Activated T-cell treated with anti-CD3 and anti-CD28 coated beads, Interleukin-2, amount 50 U/mL, for 4 hours (primary cell): ENCODE results near the gene SQSTM1. TPM values are rescaled to one million over a fixed set of nuclear protein-coding genes. Genes with fewer than 3 reads are reported as not detected.
"Not testable (repeated sequence)": the region's sequence is repeated elsewhere in the genome, so short reads cannot be mapped to it uniquely, and the experiment has no call there.

ENCODE experiments used
- ATAC-seq, 2 donors: fragments of 200-7000 bp; cut with Tn5 transposase; one replicate each; pipeline ENCODE4 v1.10.0; 2021
- DNase-seq: peaks from one replicate; pipeline ENCODE4 v3.0.0-alpha.2; 2020
- H3K27me3 Mint-ChIP-seq: one replicate; pipeline ENCODE4 v1.8.0; 2021; ENCODE audit warnings: low read depth, mixed read lengths
- H3K36me3 Mint-ChIP-seq: one replicate; pipeline ENCODE4 v1.8.0; 2022; ENCODE audit warnings: mixed read lengths; ENCODE audit not compliant: insufficient read depth
- H3K4me1 Mint-ChIP-seq: one replicate; pipeline ENCODE4 v1.8.0; 2021; ENCODE audit warnings: low read depth, mixed read lengths
- H3K4me3 Mint-ChIP-seq: one replicate; pipeline ENCODE4 v1.8.0; 2021; ENCODE audit warnings: mild to moderate bottlenecking, moderate library complexity, mixed read lengths
- H3K9me3 Mint-ChIP-seq: one replicate; pipeline ENCODE4 v1.8.0; 2021; ENCODE audit warnings: mixed read lengths
- total RNA-seq, 3 donors: library from RNA; stranded (reverse); gene quantifications; one replicate each; pipeline ENCODE4 v1.2.1, GENCODE V29; 2021

The SQSTM1 gene
- total RNA-seq, 3 donors from 2014 or later = 109 to 141 (median 111) TPM

GRCh38 chr5:179789278-179789677, 31.4 kb upstream of the SQSTM1 start:
- ATAC-seq, DNase-seq, H3K27me3 Mint-ChIP-seq, H3K36me3 Mint-ChIP-seq, H3K9me3 Mint-ChIP-seq, H3K4me3 Mint-ChIP-seq: not testable (repeated sequence)
- peaks cover 12% of the 10 kb centered on the region for H3K4me1 Mint-ChIP-seq

- H3K27me3 Mint-ChIP-seq = no peaks in the 10 kb centered on the region
- DNase-seq (no peak), ATAC-seq (no peak)
- H3K36me3 Mint-ChIP-seq = no peaks in the 10 kb centered on the region
- H3K4me3 Mint-ChIP-seq = no peak overlapping the region
- H3K4me1 Mint-ChIP-seq = peaks cover 26% of the 10 kb centered on the region
- H3K9me3 Mint-ChIP-seq = no peaks in the 10 kb centered on the region
Observed at GRCh38 chr5:179791881-179792611, 28.7 kb upstream of the SQSTM1 start.

GRCh38 chr5:179792612-179793467, 27.9 kb upstream of the SQSTM1 start:
- no peak for DNase-seq
- no peak overlapping the region for H3K4me3 Mint-ChIP-seq
- peaks cover 27% of the 10 kb centered on the region for H3K4me1 Mint-ChIP-seq
- ATAC-seq = no peak
- H3K9me3 Mint-ChIP-seq = no peaks in the 10 kb centered on the region
- H3K27me3 Mint-ChIP-seq = no peaks in the 10 kb centered on the region
- H3K36me3 Mint-ChIP-seq = no peaks in the 10 kb centered on the region

- no peaks in the 10 kb centered on the region for H3K27me3 Mint-ChIP-seq
- no peaks in the 10 kb centered on the region for H3K9me3 Mint-ChIP-seq
- H3K36me3 Mint-ChIP-seq = no peaks in the 10 kb centered on the region
- H3K4me1 Mint-ChIP-seq = peaks cover 27% of the 10 kb centered on the region
- ATAC-seq = peak; percentile 16 to 23
- DNase-seq = no peak
- H3K4me3 Mint-ChIP-seq = peak within 1 kb of the TSS; percentile 50
Observed at GRCh38 chr5:179793468-179794139, 27.1 kb upstream of the SQSTM1 start, which contains the start of gene LTC4S. LTC4S (plus strand) TSS chr5:179793986; CDS start chr5:179794081, 95 bp downstream.

GRCh38 chr5:179794171-179794570, 26.5 kb upstream of the SQSTM1 start:
- ATAC-seq = no peak
- no peaks in the 10 kb centered on the region for H3K27me3 Mint-ChIP-seq
- peaks cover under 1% of the 10 kb centered on the region for H3K36me3 Mint-ChIP-seq
- peaks cover 27% of the 10 kb centered on the region for H3K4me1 Mint-ChIP-seq
- H3K4me3 Mint-ChIP-seq = no peak overlapping the region
- DNase-seq = no peak
- H3K9me3 Mint-ChIP-seq = no peaks in the 10 kb centered on the region

GRCh38 chr5:179794575-179794974, 26.1 kb upstream of the SQSTM1 start:
- peaks cover 4% of the 10 kb centered on the region for H3K36me3 Mint-ChIP-seq
- peaks cover 27% of the 10 kb centered on the region for H3K4me1 Mint-ChIP-seq
- ATAC-seq = no peak
- no peaks in the 10 kb centered on the region for H3K9me3 Mint-ChIP-seq
- DNase-seq = no peak
- H3K4me3 Mint-ChIP-seq = peak overlapping the region; percentile 50
- H3K27me3 Mint-ChIP-seq = no peaks in the 10 kb centered on the region

GRCh38 chr5:179795049-179795862, 25.4 kb upstream of the SQSTM1 start:
- H3K36me3 Mint-ChIP-seq = peaks cover 8% of the 10 kb centered on the region
- no peak for DNase-seq
- H3K4me1 Mint-ChIP-seq = peaks cover 27% of the 10 kb centered on the region
- peak overlapping the region; percentile 50 for H3K4me3 Mint-ChIP-seq
- no peaks in the 10 kb centered on the region for H3K9me3 Mint-ChIP-seq
- H3K27me3 Mint-ChIP-seq = no peaks in the 10 kb centered on the region
- peak; percentile 4 to 5 for ATAC-seq

GRCh38 chr5:179795863-179796833, 24.6 kb upstream of the SQSTM1 start:
- DNase-seq (peak; percentile 62), ATAC-seq (peak; percentile 74 to 78)
- peaks cover 27% of the 10 kb centered on the region for H3K4me1 Mint-ChIP-seq
- no peaks in the 10 kb centered on the region for H3K9me3 Mint-ChIP-seq
- peaks cover 8% of the 10 kb centered on the region for H3K36me3 Mint-ChIP-seq
- H3K4me3 Mint-ChIP-seq = peak overlapping the region; percentile 56
- H3K27me3 Mint-ChIP-seq = no peaks in the 10 kb centered on the region

GRCh38 chr5:179796877-179797608, 23.7 kb upstream of the SQSTM1 start:
- Mint-ChIP-seq H3K36me3 (peaks cover 10% of the 10 kb centered on the region), H3K4me3 (peak overlapping the region; percentile 56), H3K27me3 (no peaks in the 10 kb centered on the region), H3K9me3 (no peaks in the 10 kb centered on the region), H3K4me1 (peaks cover 31% of the 10 kb centered on the region)
- DNase-seq (no peak), ATAC-seq (no peak)

- no peak overlapping the region for H3K4me3 Mint-ChIP-seq
- H3K4me1 Mint-ChIP-seq = peaks cover 37% of the 10 kb centered on the region
- DNase-seq = no peak
- H3K9me3 Mint-ChIP-seq = no peaks in the 10 kb centered on the region
- no peaks in the 10 kb centered on the region for H3K27me3 Mint-ChIP-seq
- H3K36me3 Mint-ChIP-seq = peaks cover 10% of the 10 kb centered on the region
- no peak for ATAC-seq
Observed at GRCh38 chr5:179797741-179798140, 23.0 kb upstream of the SQSTM1 start.

- Mint-ChIP-seq H3K4me1 (peaks cover 37% of the 10 kb centered on the region), H3K4me3 (no peak overlapping the region), H3K36me3 (peaks cover 10% of the 10 kb centered on the region), H3K9me3 (no peaks in the 10 kb centered on the region), H3K27me3 (no peaks in the 10 kb centered on the region)
- ATAC-seq (no peak), DNase-seq (no peak)
Observed at GRCh38 chr5:179798144-179798770, 22.4 kb upstream of the SQSTM1 start.
